BJ (cell line): ENCODE results near the gene COL6A1. TPM values are rescaled to one million over a fixed set of nuclear protein-coding genes. Genes with fewer than 3 reads are reported as not detected.

ENCODE experiments used
- CTCF ChIA-PET: fragments of 350-600 bp; formaldehyde crosslinking; extraction: SDS; loops from one replicate; lab custom pipeline; 2021; ENCODE audit warnings: antibody characterized with exemption, inconsistent platforms; lab: Yijun Ruan, JAX
- POLR2A ChIA-PET: fragments of 300-600 bp; sonication (Branson Sonifier 250); formaldehyde crosslinking; extraction: SDS; loops from one replicate; lab custom pipeline; 2021; ENCODE audit warnings: antibody characterized with exemption; lab: Charles Lee
- DNase-seq: peaks from one replicate; pipeline ENCODE4 v3.0.0-alpha.2; 2011; ENCODE audit warnings: low read depth
- H3K27me3 ChIP-seq: 2 replicates; pipeline ENCODE4 v1.6.0; 2011; ENCODE audit warnings: low read length; ENCODE audit not compliant: control insufficient read depth, insufficient read depth
- H3K36me3 ChIP-seq: 2 replicates; pipeline ENCODE4 v1.5.1; 2011; ENCODE audit warnings: low read length; ENCODE audit not compliant: control insufficient read depth, insufficient read depth
- H3K4me3 ChIP-seq: 2 replicates; pipeline ENCODE4 v1.5.1; 2011; ENCODE audit warnings: low read depth, mild to moderate bottlenecking, control low read depth, low read length
- CTCF ChIP-seq: IDR thresholded peaks from 2 replicates; pipeline ENCODE4 v1.5.1; 2011; ENCODE audit warnings: low read depth, mild to moderate bottlenecking, control low read depth, inconsistent platforms, low read length, moderate library complexity; ENCODE audit not compliant: insufficient read depth
- polyA plus RNA-seq: library from polyadenylated mRNA; depleted of rRNA; stranded (reverse); fragments of >200 nt; gene quantifications from 2 replicates; pipeline ENCODE4 v1.2.3, GENCODE V29; 2011

The COL6A1 gene
- polyA plus RNA-seq, 1 experiment = 672 TPM

- DNase-seq = no peak
- CTCF ChIA-PET = no interaction called here
- Histone ChIP-seq H3K36me3 (no peaks in the 10 kb centered on the region), H3K4me3 (no peak overlapping the region), H3K27me3 (no peaks in the 10 kb centered on the region)
- no peak for TF ChIP-seq CTCF
- POLR2A ChIA-PET = no interaction called here
These were observed 29.8 kb downstream of the COL6A1 start for GRCh38 chr21:46011267-46011967.

DNA sequence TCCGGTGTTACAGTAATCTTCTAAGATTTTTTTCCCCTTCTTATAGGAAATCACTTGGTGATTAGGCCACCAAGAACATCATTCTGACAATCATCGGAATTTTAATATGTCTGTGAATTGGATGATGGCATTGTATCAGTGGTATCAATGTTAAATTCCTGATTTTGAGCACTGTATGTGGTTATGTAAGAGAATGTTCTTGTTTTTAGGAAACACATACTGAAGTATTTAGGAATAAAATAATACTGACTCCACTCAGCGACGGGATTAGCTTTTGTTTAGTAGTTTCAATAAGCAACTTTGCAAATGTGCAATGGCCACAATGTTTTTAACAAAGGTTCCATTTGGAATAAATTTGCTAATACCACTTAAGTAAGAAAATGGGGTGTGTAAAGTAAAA, 30.6 kb downstream of the COL6A1 start:
- no peak for DNase-seq
- no peaks in the 10 kb centered on the region for H3K36me3 ChIP-seq
- H3K4me3 ChIP-seq = no peak overlapping the region
- H3K27me3 ChIP-seq = no peaks in the 10 kb centered on the region
- no peak for TF ChIP-seq CTCF
- ChIA-PET POLR2A (no interaction called here), CTCF (interaction anchor here (2.0 kb wide), 1 partner anchor 10 kb away, joined by 6 read pairs; no protein-coding TSS in a partner anchor)

DNA sequence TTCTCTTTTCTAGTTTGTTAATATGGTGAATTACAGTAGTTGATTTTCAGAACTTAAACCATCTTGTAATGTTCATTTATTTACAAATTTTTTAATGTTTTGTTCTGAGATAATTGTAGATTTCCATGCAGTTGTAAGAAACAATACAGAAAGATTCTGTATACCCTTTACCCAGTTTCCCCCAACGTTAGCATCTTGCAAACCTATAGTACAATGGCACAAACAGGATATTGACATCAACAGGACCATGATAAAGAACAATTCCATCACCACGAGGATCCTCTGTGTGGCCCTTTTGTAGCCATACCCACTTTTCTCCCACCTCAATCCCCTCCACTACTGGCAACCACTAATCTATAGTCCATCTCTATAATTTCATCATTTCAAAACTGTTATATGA, 33.3 kb downstream of the COL6A1 start:
- no peaks in the 10 kb centered on the region for H3K27me3 ChIP-seq
- H3K4me3 ChIP-seq = no peak overlapping the region
- DNase-seq = no peak
- no peak for TF ChIP-seq CTCF
- CTCF ChIA-PET = no interaction called here
- H3K36me3 ChIP-seq = no peaks in the 10 kb centered on the region
- POLR2A ChIA-PET = no interaction called here

- ChIA-PET CTCF (interaction anchor here (1.8 kb wide), 1 partner anchor 10 kb away, joined by 9 read pairs; no protein-coding TSS in a partner anchor), POLR2A (no interaction called here)
- Histone ChIP-seq H3K4me3 (no peak overlapping the region), H3K27me3 (no peaks in the 10 kb centered on the region), H3K36me3 (no peaks in the 10 kb centered on the region)
- DNase-seq = no peak
- TF ChIP-seq CTCF = no peak
These were observed 35.6 kb downstream of the COL6A1 start for GRCh38 chr21:46017148-46017547.

GRCh38 chr21:46017695-46018094, 36.1 kb downstream of the COL6A1 start:
- TF ChIP-seq CTCF = no peak
- Histone ChIP-seq H3K4me3 (no peak overlapping the region), H3K36me3 (no peaks in the 10 kb centered on the region), H3K27me3 (no peaks in the 10 kb centered on the region)
- CTCF ChIA-PET = interaction anchor here (1.8 kb wide), 1 partner anchor 10 kb away, joined by 9 read pairs; no protein-coding TSS in a partner anchor
- POLR2A ChIA-PET = no interaction called here
- DNase-seq = no peak
